Adrenal gland (tissue), 12 donors: ENCODE results near the gene RALGPS1. TPM values are rescaled to one million over a fixed set of nuclear protein-coding genes. Genes with fewer than 3 reads are reported as not detected.

Experiments
- DNase-seq, 7 donors: peaks; one replicate each; pipeline ENCODE4 v3.0.0-alpha.2; 2019 to 2020
- H3K27ac ChIP-seq, 5 donors: fragments of 200-600 bp; sonication (generic) in 4 of 5; 1 replicate in 3 of 5; 2 replicates in 2 of 5; pipeline versions ENCODE4 v1.5.1 to v1.8.0; 2016 to 2020; ENCODE audit warnings: mild to moderate bottlenecking in 1 of 5
- H3K27me3 ChIP-seq: fragments of 200-600 bp; 2 replicates; pipeline ENCODE4 v1.8.0; 2021
- H3K36me3 ChIP-seq, 2 donors: fragments of 200-600 bp; replicated peaks in 1 of 2; 1 replicate in 1 of 2; 2 replicates in 1 of 2; pipeline versions ENCODE4 v1.5.1 to v1.8.0; 2018 to 2022
- H3K4me1 ChIP-seq, 2 donors: fragments of 200-600 bp; replicated peaks in 1 of 2; 1 replicate in 1 of 2; 2 replicates in 1 of 2; pipeline versions ENCODE4 v1.5.1 to v1.8.0; 2018 to 2021
- H3K4me3 ChIP-seq, 4 donors: fragments of 200-600 bp; sonication (generic) in 3 of 4; one replicate each; pipeline ENCODE4 v1.5.1; 2016 to 2018
- H3K9me3 ChIP-seq, 3 donors: fragments of 200-600 bp; sonication (generic) in 1 of 3; replicated peaks in 1 of 3; 1 replicate in 2 of 3; 2 replicates in 1 of 3; pipeline versions ENCODE4 v1.5.1 to v1.8.0; 2016 to 2021
- POLR2A ChIP-seq, 2 donors: fragments of 450-650 bp; IDR thresholded peaks; one replicate each; pipeline ENCODE4 v1.6.1; 2017; ENCODE audit warnings: antibody characterized with exemption in 2 of 2, mild to moderate bottlenecking in 2 of 2, moderate library complexity in 1 of 2
- WGBS, 4 donors: extraction: QIAGEN DNeasy Blood & Tissue Kit in 2 of 4; methylation state at CpG; one replicate each; pipeline versions ENCODE4 v1.1.5 to v1.1.7; 2013 to 2017; 5-methylcytosine and 5-hydroxymethylcytosine counted together
- intact Hi-C, 2 donors: fragments of 100-400 bp; cut with DNase I; formaldehyde crosslinking; loops; one replicate each; pipeline versions ENCODE4 v1.14.1 to v1.15.0; 2022 to 2023
- polyA plus RNA-seq, 3 donors: library from polyadenylated mRNA; stranded (reverse); fragments of 200-250 nt in 2 of 3; fragments of 350-450 nt in 1 of 3; fragmentation: Illumina TruSeq in 1 of 3; extraction: RNeasy Lipid Tissue Mini Kit (QIAGEN cat#74804) in 1 of 3; gene quantifications; one replicate each; pipeline ENCODE4 v1.2.3, GENCODE V29; 2013 to 2014
- total RNA-seq, 9 donors: library from RNA; depleted of rRNA in 4 of 9; stranded (reverse); fragments of >200 nt in 4 of 9; fragments of 120-200 nt in 1 of 9; fragmentation: NEBNext Ultra II Directional in 1 of 9; extraction: Animal tissue kit (Norgen Biotek cat#: 25700) in 1 of 9; gene quantifications; one replicate each; pipeline versions ENCODE4 v1.1.0 to v1.2.4, GENCODE V29; 2013 to 2023
- TF ChIP-seq, protein P1 (sequence below), 6 experiments: fragments of 450-650 bp in 4 of 6; fragments of 200-600 bp in 2 of 6; sonication (generic) in 1 of 6; IDR thresholded peaks; 1 replicate in 5 of 6; 2 replicates in 1 of 6; pipeline versions ENCODE4 v1.5.1 to v1.8.0; 2016 to 2021; ENCODE audit warnings: antibody characterized with exemption in 6 of 6, mild to moderate bottlenecking in 2 of 6, moderate library complexity in 1 of 6
- donor health status: healthy with polysubstance abuse.
- donor health status: Bipolar disorder and iron deficiency.
- donor health status: DM: yes; HTN: yes; CAD: no.
- donor health status: DM: no; HTN: no; CAD: no.
- donor health status: DM: no; HTN: no; CAD: no.
- donor health status: DM: yes; HTN: yes; CAD: no.

The RALGPS1 gene
- total and polyA plus RNA-seq, 12 donors = 2.8 to 9.9 (median 5.1) TPM

DNA sequence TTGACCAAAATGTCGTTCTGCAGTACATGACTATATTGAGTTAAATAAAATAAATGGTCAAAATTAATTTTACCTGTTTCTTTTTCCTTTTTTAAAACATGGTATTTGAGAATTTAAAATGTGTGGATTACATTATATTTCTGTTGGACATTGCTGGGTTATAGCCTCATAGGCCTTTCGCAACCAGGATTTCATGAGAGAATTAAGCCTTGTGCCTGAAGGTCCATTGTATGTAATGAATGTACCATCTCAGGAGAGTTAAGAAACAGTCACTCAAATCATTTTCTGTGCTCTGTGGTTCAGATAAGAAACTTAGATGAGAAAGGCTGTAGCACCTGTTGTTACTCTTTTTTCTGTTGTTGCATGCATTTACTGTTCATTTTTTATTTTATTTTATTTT is 104.4 kb downstream of the RALGPS1 start:
- H3K4me3 ChIP-seq = no peak overlapping the region
- TF ChIP-seq, protein P1, sequence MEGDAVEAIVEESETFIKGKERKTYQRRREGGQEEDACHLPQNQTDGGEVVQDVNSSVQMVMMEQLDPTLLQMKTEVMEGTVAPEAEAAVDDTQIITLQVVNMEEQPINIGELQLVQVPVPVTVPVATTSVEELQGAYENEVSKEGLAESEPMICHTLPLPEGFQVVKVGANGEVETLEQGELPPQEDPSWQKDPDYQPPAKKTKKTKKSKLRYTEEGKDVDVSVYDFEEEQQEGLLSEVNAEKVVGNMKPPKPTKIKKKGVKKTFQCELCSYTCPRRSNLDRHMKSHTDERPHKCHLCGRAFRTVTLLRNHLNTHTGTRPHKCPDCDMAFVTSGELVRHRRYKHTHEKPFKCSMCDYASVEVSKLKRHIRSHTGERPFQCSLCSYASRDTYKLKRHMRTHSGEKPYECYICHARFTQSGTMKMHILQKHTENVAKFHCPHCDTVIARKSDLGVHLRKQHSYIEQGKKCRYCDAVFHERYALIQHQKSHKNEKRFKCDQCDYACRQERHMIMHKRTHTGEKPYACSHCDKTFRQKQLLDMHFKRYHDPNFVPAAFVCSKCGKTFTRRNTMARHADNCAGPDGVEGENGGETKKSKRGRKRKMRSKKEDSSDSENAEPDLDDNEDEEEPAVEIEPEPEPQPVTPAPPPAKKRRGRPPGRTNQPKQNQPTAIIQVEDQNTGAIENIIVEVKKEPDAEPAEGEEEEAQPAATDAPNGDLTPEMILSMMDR (IDR thresholded peaks at IDR 0.05) = no peak
- TF ChIP-seq POLR2A (IDR thresholded peaks at IDR 0.05) = no peak
- H3K27ac ChIP-seq = no peak overlapping the region
- no peaks in the 10 kb centered on the region for H3K36me3 ChIP-seq
- intact Hi-C loops = no loop called here
- no peaks in the 10 kb centered on the region for H3K9me3 ChIP-seq
- no peak for DNase-seq
- peaks cover 12 to 27% of the 10 kb centered on the region in 2 donors for H3K4me1 ChIP-seq
- H3K27me3 ChIP-seq = no peaks in the 10 kb centered on the region
- WGBS, 4 donors = 91 to 99% (median 96%) methylated on average over 2 of the region's 2 CpGs

DNA sequence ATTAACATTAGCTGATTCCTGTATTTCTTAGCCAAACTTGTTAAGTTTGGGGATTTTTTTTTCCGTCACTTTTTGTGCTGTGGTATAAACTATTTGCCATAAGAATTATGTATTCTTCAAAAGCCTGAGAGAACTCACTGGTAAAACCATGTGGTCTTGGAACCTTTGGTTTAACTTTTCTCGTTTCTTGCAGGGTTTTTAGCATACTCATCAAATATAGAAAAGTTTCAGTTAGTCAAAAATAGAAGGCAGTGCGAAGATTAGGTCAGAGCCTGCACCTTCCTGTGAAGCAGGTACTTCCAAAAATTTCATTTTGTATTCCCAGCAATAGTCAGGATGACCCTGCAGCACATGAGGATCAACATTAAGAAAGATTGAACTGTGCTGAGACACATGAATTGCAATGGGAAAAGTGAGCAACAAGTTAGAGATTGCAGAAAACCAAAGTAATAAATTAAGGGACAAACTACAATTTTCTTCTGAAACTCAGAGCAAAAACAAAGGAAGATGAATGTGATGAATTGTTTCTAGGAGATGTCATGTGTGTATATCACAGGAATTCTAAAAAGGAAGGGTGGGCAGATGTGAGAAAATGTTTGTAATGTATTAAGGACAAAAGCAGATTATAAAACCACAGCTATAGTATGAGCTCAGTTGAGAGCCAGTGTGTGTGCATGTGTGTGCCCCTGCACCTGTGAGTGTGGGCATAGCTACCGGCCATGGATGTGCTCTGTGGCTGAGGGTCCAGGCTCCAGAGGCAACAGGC is 105.6 kb downstream of the RALGPS1 start:
- peaks cover 12 to 21% of the 10 kb centered on the region in 2 donors for H3K4me1 ChIP-seq
- no peak overlapping the region for H3K4me3 ChIP-seq
- DNase-seq = no peak
- TF ChIP-seq, protein P1 (IDR thresholded peaks at IDR 0.05) = no peak
- TF ChIP-seq POLR2A (IDR thresholded peaks at IDR 0.05) = no peak
- no peaks in the 10 kb centered on the region for H3K27me3 ChIP-seq
- no peaks in the 10 kb centered on the region for H3K36me3 ChIP-seq
- no peaks in the 10 kb centered on the region for H3K9me3 ChIP-seq
- 89 to 92% (median 90%) methylated on average over 4 of the region's 4 CpGs for WGBS, 4 donors
- no peak overlapping the region for H3K27ac ChIP-seq
- intact Hi-C loops = no loop called here

DNA sequence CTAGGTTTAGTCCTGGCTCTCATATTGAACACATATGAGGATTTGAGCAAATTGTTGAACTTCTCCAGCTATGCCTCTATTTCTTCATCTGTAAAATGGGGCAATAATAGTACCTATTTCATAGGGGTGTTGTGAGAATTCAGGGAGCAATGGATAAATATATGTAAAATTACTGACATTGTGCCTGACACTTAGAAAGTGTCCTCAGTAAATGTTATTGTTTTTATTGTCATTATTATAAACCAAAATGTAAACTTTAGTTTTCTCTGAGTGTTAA is 106.2 kb downstream of the RALGPS1 start:
- Histone ChIP-seq H3K27ac (peak overlapping the region in 1 of 5 donors; percentile 71), H3K4me3 (no peak overlapping the region), H3K4me1 (peaks cover 12 to 21% of the 10 kb centered on the region in 2 donors), H3K36me3 (no peaks in the 10 kb centered on the region), H3K9me3 (no peaks in the 10 kb centered on the region), H3K27me3 (no peaks in the 10 kb centered on the region)
- intact Hi-C loops = no loop called here
- TF ChIP-seq, protein P1 (IDR thresholded peaks at IDR 0.05) = no peak
- TF ChIP-seq POLR2A (IDR thresholded peaks at IDR 0.05) = no peak
- DNase-seq = no peak

DNA sequence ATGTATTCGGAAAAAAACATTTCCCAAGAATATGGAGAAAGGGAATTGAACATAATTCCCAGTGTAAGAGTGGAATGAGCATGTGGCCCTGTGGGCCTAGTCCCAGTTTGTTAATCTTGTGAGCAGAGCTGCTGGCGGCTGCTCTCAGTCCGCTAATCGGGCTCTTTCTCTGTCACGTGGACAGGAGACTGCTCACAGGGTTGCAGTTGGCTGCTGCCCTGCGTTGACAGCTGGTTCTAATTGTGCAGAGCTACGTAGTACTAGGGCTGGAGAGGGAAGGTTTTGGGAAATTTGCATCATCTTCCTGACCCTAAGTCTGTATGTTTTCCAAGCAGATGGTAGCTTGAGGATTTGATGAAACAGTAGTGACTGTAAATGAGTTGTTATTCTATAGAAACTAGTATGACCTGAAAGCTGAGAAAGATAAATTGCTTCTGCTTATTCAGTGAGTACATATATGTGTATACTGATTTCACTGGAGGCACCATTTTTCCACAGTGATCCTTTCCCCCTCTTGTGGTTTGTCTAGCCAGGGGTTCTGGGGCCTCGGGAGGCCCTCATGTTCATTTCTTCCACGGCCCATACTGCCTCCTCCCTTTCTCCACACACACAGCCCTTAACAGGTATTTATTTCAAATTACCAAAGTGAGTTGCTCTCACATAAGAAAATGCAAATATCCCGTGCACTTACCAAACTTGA is 107.2 kb downstream of the RALGPS1 start:
- H3K27ac ChIP-seq = peak overlapping the region in 2 of 5 donors; percentile 71 to 79
- no peaks in the 10 kb centered on the region for H3K36me3 ChIP-seq
- H3K4me3 ChIP-seq = no peak overlapping the region
- H3K9me3 ChIP-seq = no peaks in the 10 kb centered on the region
- TF ChIP-seq, protein P1 (IDR thresholded peaks at IDR 0.05) = no peak
- TF ChIP-seq POLR2A (IDR thresholded peaks at IDR 0.05) = no peak
- WGBS, 4 donors = 61 to 81% (median 71%) methylated on average over 10 of the region's 10 CpGs
- intact Hi-C loops = no loop called here
- peaks cover 12 to 21% of the 10 kb centered on the region in 2 donors for H3K4me1 ChIP-seq
- DNase-seq = peak; percentile 49 to 88 (median 62)
- H3K27me3 ChIP-seq = no peaks in the 10 kb centered on the region
